Pancreas (tissue), 10 donors: Measurements from ENCODE around the gene CKS1B. TPM values are rescaled to one million over a fixed set of nuclear protein-coding genes. Genes with fewer than 3 reads are reported as not detected.
A peak's percentile ranks its signal among the peaks of the same experiment; 100 is the strongest.

Experiments
- ATAC-seq, 4 donors: fragments of 200-7000 bp; cut with Tn5 transposase; one replicate each; pipeline versions ENCODE4 v1.8.0 to v1.9.1; 2020; ENCODE audit warnings: mild to moderate bottlenecking in 4 of 4, moderate library complexity in 4 of 4
- DNase-seq, 6 donors: peaks; one replicate each; pipeline ENCODE4 v3.0.0-alpha.2; 2020
- FAIRE-seq: peaks from 2 replicates; lab custom pipeline; 2012; peaks lifted over from hg19 to GRCh38; lab: Jason Lieb, UNC
- H3K27ac ChIP-seq, 4 donors: fragments of 200-600 bp; sonication (generic); 1 replicate in 3 of 4; 2 replicates in 1 of 4; pipeline versions ENCODE4 v1.5.0 to v1.8.0; 2020
- H3K27me3 ChIP-seq, 4 donors: fragments of 200-600 bp; one replicate each; pipeline ENCODE4 v1.8.0; 2021
- H3K36me3 ChIP-seq, 3 donors: fragments of 200-600 bp; sonication (generic) in 1 of 3; one replicate each; pipeline versions ENCODE4 v1.5.0 to v1.8.0; 2020 to 2021
- H3K4me1 ChIP-seq, 3 donors: fragments of 200-600 bp; one replicate each; pipeline ENCODE4 v1.8.0; 2021
- H3K4me3 ChIP-seq, 4 donors: fragments of 200-600 bp; sonication (generic) in 2 of 4; one replicate each; pipeline versions ENCODE4 v1.5.0 to v1.8.0; 2020 to 2021
- H3K9me3 ChIP-seq, 4 donors: fragments of 200-600 bp; one replicate each; pipeline ENCODE4 v1.8.0; 2021
- WGBS, 2 donors: extraction: QIAGEN DNeasy Blood & Tissue Kit; methylation state at CpG; one replicate each; pipeline ENCODE4 v1.1.7; 2013; 5-methylcytosine and 5-hydroxymethylcytosine counted together
- intact Hi-C, 3 donors: fragments of 100-400 bp; cut with DNase I; formaldehyde crosslinking; loops; one replicate each; pipeline versions ENCODE4 v1.11.1 to v1.14.2; 2022
- polyA plus RNA-seq, 2 donors: library from polyadenylated mRNA; stranded (reverse); fragments of 200-250 nt; gene quantifications; one replicate each; pipeline ENCODE4 v1.2.3, GENCODE V29; 2013
- total RNA-seq, 6 donors: library from RNA; stranded (reverse); fragmentation: NEBNext Ultra II Directional in 4 of 6; extraction: Animal tissue kit (Norgen Biotek cat#: 25700) in 4 of 6; gene quantifications; one replicate each; pipeline versions ENCODE4 v1.2.1 to v1.2.4, GENCODE V29; 2021 to 2023
- TF ChIP-seq, protein P1 (sequence below), 4 donors: fragments of 200-600 bp; sonication (generic) in 3 of 4; IDR thresholded peaks; one replicate each; pipeline versions ENCODE4 v1.5.0 to v1.8.0; 2021; ENCODE audit warnings: antibody characterized with exemption in 4 of 4
- donor health status: healthy with polysubstance abuse.
- donor health status: DM: no; HTN: no; CAD: no; lungs with moderate emphysema.
- donor health status: DM: no; HTN: no; CAD: no.
- donor health status: control.
- donor health status: control.
- donor health status: Bipolar disorder and iron deficiency.
- donor health status: DM: yes; HTN: yes; CAD: no.
- donor health status: DM: no; HTN: no; CAD: no.
- donor health status: DM: no; HTN: no; CAD: no.
- donor health status: DM: yes; HTN: yes; CAD: no.

CKS1B gene
- total and polyA plus RNA-seq, 8 donors, result 6.7 to 19.5 (median 10.2) TPM

- H3K4me1 ChIP-seq, result peaks cover 32 to 58% (median 34%) of the 10 kb centered on the region in 3 donors
- H3K36me3 ChIP-seq, result no peaks in the 10 kb centered on the region
- H3K27ac ChIP-seq, result peak overlapping the region; percentile 22 to 51 (median 43)
- intact Hi-C loops, result no loop called here
- peak overlapping the region in 2 of 4 donors; percentile 13 to 23 for H3K4me3 ChIP-seq
- no peaks in the 10 kb centered on the region for H3K27me3 ChIP-seq
- ATAC-seq (no peak), FAIRE-seq (no peak), DNase-seq (peak in 1 of 6 donors; percentile 54)
- TF ChIP-seq, protein P1, sequence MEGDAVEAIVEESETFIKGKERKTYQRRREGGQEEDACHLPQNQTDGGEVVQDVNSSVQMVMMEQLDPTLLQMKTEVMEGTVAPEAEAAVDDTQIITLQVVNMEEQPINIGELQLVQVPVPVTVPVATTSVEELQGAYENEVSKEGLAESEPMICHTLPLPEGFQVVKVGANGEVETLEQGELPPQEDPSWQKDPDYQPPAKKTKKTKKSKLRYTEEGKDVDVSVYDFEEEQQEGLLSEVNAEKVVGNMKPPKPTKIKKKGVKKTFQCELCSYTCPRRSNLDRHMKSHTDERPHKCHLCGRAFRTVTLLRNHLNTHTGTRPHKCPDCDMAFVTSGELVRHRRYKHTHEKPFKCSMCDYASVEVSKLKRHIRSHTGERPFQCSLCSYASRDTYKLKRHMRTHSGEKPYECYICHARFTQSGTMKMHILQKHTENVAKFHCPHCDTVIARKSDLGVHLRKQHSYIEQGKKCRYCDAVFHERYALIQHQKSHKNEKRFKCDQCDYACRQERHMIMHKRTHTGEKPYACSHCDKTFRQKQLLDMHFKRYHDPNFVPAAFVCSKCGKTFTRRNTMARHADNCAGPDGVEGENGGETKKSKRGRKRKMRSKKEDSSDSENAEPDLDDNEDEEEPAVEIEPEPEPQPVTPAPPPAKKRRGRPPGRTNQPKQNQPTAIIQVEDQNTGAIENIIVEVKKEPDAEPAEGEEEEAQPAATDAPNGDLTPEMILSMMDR (IDR thresholded peaks at IDR 0.05), result no peak
- 53 to 59% methylated on average over 16 of the region's 16 CpGs for WGBS, 2 donors
- no peaks in the 10 kb centered on the region for H3K9me3 ChIP-seq
Measured at GRCh38 chr1:155008015-155008941, 33.8 kb downstream of the CKS1B start.

GRCh38 chr1:155009221-155009711 is 34.8 kb downstream of the CKS1B start:
- peak overlapping the region in 2 of 4 donors; percentile 22 to 51 for H3K27ac ChIP-seq
- H3K27me3 ChIP-seq, result no peaks in the 10 kb centered on the region
- ATAC-seq, result no peak
- intact Hi-C loops, result no loop called here
- TF ChIP-seq, protein P1 (IDR thresholded peaks at IDR 0.05), result no peak
- WGBS, 2 donors, result 88 to 91% methylated on average over 11 to 12 of the region's 12 CpGs
- H3K4me3 ChIP-seq, result peak overlapping the region in 1 of 4 donors; percentile 23
- H3K36me3 ChIP-seq, result peaks cover 0 to 2% (median 0%) of the 10 kb centered on the region in 3 donors
- peaks cover 32 to 58% (median 34%) of the 10 kb centered on the region in 3 donors for H3K4me1 ChIP-seq
- no peaks in the 10 kb centered on the region for H3K9me3 ChIP-seq
- no peak for DNase-seq
- no peak for FAIRE-seq

- ATAC-seq, result no peak
- Histone ChIP-seq H3K9me3 (no peaks in the 10 kb centered on the region), H3K36me3 (peaks cover 0 to 7% (median under 1%) of the 10 kb centered on the region in 3 donors), H3K27ac (no peak overlapping the region), H3K4me3 (peak overlapping the region in 1 of 4 donors; percentile 23), H3K27me3 (no peaks in the 10 kb centered on the region), H3K4me1 (peaks cover 32 to 54% (median 34%) of the 10 kb centered on the region in 3 donors)
- FAIRE-seq, result no peak
- DNase-seq, result no peak
- intact Hi-C loops, result loop anchor here in 2 of 3 donors (10.0 kb wide), 1 partner anchor 45 kb away; the partner anchor contains the start of gene PYGO2 (in 2 of the 2)
- 90 to 97% methylated on average over 5 of the region's 5 CpGs for WGBS, 2 donors
- TF ChIP-seq, protein P1 (IDR thresholded peaks at IDR 0.05), result no peak
Measured at GRCh38 chr1:155009742-155010141, 35.3 kb downstream of the CKS1B start.

DNA sequence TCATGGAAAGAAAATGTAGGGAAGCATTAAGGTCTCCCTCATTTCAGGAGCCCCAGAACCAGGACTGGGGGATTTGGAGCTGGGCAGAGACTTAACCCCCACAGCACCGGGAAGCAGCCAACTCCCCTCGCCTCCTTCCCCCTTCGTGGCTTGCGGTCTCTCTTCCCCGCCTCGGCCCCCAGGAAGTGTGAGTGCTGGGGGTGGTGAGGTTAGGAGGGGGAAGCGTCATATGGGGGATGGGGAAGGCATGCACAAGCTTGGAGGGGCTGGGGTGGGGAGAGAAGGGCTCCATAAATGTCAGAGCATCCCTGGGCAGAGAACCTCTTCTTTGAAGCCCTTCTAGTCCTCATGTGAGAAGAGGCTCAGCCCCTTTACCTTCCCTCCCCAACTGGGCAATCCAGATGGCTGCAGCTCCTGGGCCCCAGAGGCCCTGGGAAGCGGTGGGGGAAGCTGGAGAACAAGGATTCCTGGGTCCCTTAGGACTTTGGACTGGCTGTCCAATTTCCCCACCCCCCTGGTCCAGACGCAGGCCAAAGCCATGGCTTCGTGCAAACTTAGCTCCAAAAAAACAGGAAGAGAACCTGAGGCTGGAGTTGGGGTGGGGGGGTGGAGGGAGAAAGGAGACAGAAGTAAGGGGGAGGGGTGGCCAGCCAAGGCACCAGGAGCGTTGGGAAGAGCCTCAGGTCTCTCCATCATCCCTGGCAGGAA is 35.9 kb downstream of the CKS1B start:
- FAIRE-seq (no peak), DNase-seq (no peak), ATAC-seq (no peak)
- Histone ChIP-seq H3K4me1 (peaks cover 32 to 48% (median 34%) of the 10 kb centered on the region in 3 donors), H3K9me3 (no peaks in the 10 kb centered on the region), H3K4me3 (peak overlapping the region in 1 of 4 donors; percentile 5), H3K27me3 (no peaks in the 10 kb centered on the region), H3K36me3 (peaks cover 0 to 13% (median 7%) of the 10 kb centered on the region in 3 donors), H3K27ac (peak overlapping the region in 1 of 4 donors; percentile 30)
- 52 to 61% methylated on average over 11 of the region's 11 CpGs for WGBS, 2 donors
- TF ChIP-seq, protein P1 (IDR thresholded peaks at IDR 0.05), result no peak
- intact Hi-C loops, result loop anchor here in 2 of 3 donors (10.0 kb wide), 1 partner anchor 46 kb away; the partner anchor contains the start of gene PYGO2 (in 2 of the 2)
